HepG2 (cell line): ENCODE results near the gene LDLRAD2. TPM values are rescaled to one million over a fixed set of nuclear protein-coding genes. Genes with fewer than 3 reads are reported as not detected.

Source experiments
- ATAC-seq: fragments of 200-7000 bp; cut with Tn5 transposase; 3 replicates; pipeline ENCODE4 v1.9.1; 2020; ENCODE audit warnings: mild to moderate bottlenecking, moderate library complexity
- BruUV-seq: library from RNA; stranded (reverse); fragments of 400-500 nt; replicated peaks from 2 replicates; lab custom pipeline; 2021; lab: Mats Ljungman, UMichigan
- CTCF ChIA-PET: fragments of 300-600 bp; formaldehyde crosslinking; extraction: SDS; loops from one replicate; lab custom pipeline; 2021; ENCODE audit warnings: low total read pairs, inconsistent platforms, low intra/inter-chr PET ratio; lab: Yijun Ruan, JAX
- POLR2A ChIA-PET: fragments of 350-600 bp; sonication (Branson Sonifier 250); formaldehyde crosslinking; loops from one replicate; lab custom pipeline; 2020; ENCODE audit warnings: antibody characterized with exemption, inconsistent platforms; lab: Yijun Ruan, JAX
- DNase-seq: peaks from one replicate; pipeline ENCODE4 v3.0.0-alpha.2; 2015; ENCODE audit warnings: low spot score
- FAIRE-seq: peaks from 3 replicates; lab custom pipeline; 2011; peaks lifted over from hg19 to GRCh38; lab: Jason Lieb, UNC
- H2AFZ ChIP-seq: one replicate; pipeline ENCODE4 v1.6.1; 2011; ENCODE audit warnings: low read length, inconsistent platforms
- H3K27ac ChIP-seq: fragments of 300-600 bp; 3 replicates; pipeline ENCODE4 v1.8.0; 2011; ENCODE audit warnings: mixed run types, mild to moderate bottlenecking, mixed read lengths, low read length, inconsistent platforms; ENCODE audit not compliant: insufficient read depth; ENCODE audit errors: extremely low read length
- H3K27me3 ChIP-seq, 2 experiments: fragments of 200-600 bp in 1 of 2; 2 replicates in 1 of 2; 3 replicates in 1 of 2; pipeline versions ENCODE4 v1.6.0 to v1.8.0; 2011; ENCODE audit warnings: low read length in 2 of 2, mild to moderate bottlenecking in 2 of 2, moderate library complexity in 2 of 2, inconsistent platforms in 1 of 2; ENCODE audit not compliant: insufficient read depth in 2 of 2, control insufficient read depth in 1 of 2
- H3K36me3 ChIP-seq, 2 experiments: fragments of 200-600 bp in 1 of 2; replicated peaks in 1 of 2; 2 replicates in 1 of 2; 3 replicates in 1 of 2; pipeline versions ENCODE4 v1.5.1 to v1.8.0; 2011; ENCODE audit warnings: low read length in 2 of 2, inconsistent platforms in 1 of 2; ENCODE audit not compliant: insufficient read depth in 2 of 2, control insufficient read depth in 1 of 2
- H3K4me1 ChIP-seq: 2 replicates; pipeline ENCODE4 v1.5.1; 2012; ENCODE audit warnings: low read length, inconsistent platforms; ENCODE audit not compliant: insufficient read depth
- H3K4me2 ChIP-seq: 2 replicates; pipeline ENCODE4 v1.6.0; 2011; ENCODE audit warnings: low read depth, low read length, inconsistent platforms
- H3K4me3 ChIP-seq, 3 experiments: fragments of 200-600 bp in 1 of 3; sonication (generic), shearing (Covaris generic) in 1 of 3; replicated peaks in 1 of 3; 2 replicates each; pipeline ENCODE4 v1.5.1; 2011 to 2016; ENCODE audit warnings: low read length in 3 of 3, inconsistent platforms in 2 of 3, low read depth in 2 of 3, mild to moderate bottlenecking in 2 of 3, control low read depth in 1 of 3, mixed read lengths in 1 of 3; ENCODE audit not compliant: insufficient read depth in 1 of 3
- H3K79me2 ChIP-seq: one replicate; pipeline ENCODE4 v1.6.1; 2011; ENCODE audit warnings: low read length, inconsistent platforms; ENCODE audit not compliant: insufficient read depth
- H3K9ac ChIP-seq: 2 replicates; pipeline ENCODE4 v1.6.0; 2011; ENCODE audit warnings: mild to moderate bottlenecking, low read depth, low read length, inconsistent platforms; ENCODE audit not compliant: insufficient read depth
- H3K9me3 ChIP-seq: 2 replicates; pipeline ENCODE4 v1.5.1; 2012; ENCODE audit warnings: mild to moderate bottlenecking, low read length
- H4K20me1 ChIP-seq: 2 replicates; pipeline ENCODE4 v1.6.0; 2011; ENCODE audit warnings: inconsistent platforms, mild to moderate bottlenecking, low read length, moderate library complexity; ENCODE audit not compliant: insufficient read depth
- AHDC1 ChIP-seq: sonication (generic); formaldehyde crosslinking; IDR thresholded peaks from 2 replicates; pipeline ENCODE4 v1.5.1; 2020; ENCODE audit warnings: mild to moderate bottlenecking, missing genetic modification reagents, borderline replicate concordance
- ARNT ChIP-seq: fragments of 450-650 bp; IDR thresholded peaks from 2 replicates; pipeline ENCODE4 v1.6.1; 2017
- FOXK1 ChIP-seq: sonication (generic); formaldehyde crosslinking; IDR thresholded peaks from 2 replicates; pipeline ENCODE4 v1.4.0; 2020; ENCODE audit warnings: low read depth, missing genetic modification reagents, borderline replicate concordance
- HNRNPUL1 ChIP-seq: fragments of 200-400 bp; formaldehyde crosslinking; IDR thresholded peaks from 2 replicates; pipeline ENCODE4 v1.6.1; 2017; ENCODE audit warnings: low read depth, mild to moderate bottlenecking, low read length, moderate library complexity
- MIER3 ChIP-seq: IDR thresholded peaks from 2 replicates; pipeline ENCODE4 v1.6.1; 2016; ENCODE audit warnings: missing compliant biosample characterization, borderline replicate concordance
- MTF2 ChIP-seq: sonication (generic); formaldehyde crosslinking; IDR thresholded peaks from 2 replicates; pipeline ENCODE4 v1.5.0; 2020; ENCODE audit warnings: missing genetic modification reagents, borderline replicate concordance
- MZF1 ChIP-seq: sonication (generic); formaldehyde crosslinking; IDR thresholded peaks from 2 replicates; pipeline ENCODE4 v1.8.1; 2023; ENCODE audit warnings: mild to moderate bottlenecking, missing genetic modification reagents, borderline replicate concordance
- RBM22 ChIP-seq: fragments of 200-400 bp; formaldehyde crosslinking; optimal IDR thresholded peaks from 2 replicates; pipeline ENCODE3; 2017; ENCODE audit warnings: mild to moderate bottlenecking, low read length, moderate library complexity
- TBX2 ChIP-seq: sonication (generic); formaldehyde crosslinking; IDR thresholded peaks from 2 replicates; pipeline ENCODE4 v1.5.0; 2020; ENCODE audit warnings: missing genetic modification reagents, mild to moderate bottlenecking, borderline replicate concordance
- THAP7 ChIP-seq: sonication (generic); formaldehyde crosslinking; IDR thresholded peaks from 2 replicates; pipeline ENCODE4 v1.8.1; 2023; ENCODE audit warnings: mild to moderate bottlenecking, missing genetic modification reagents
- ZNF136 ChIP-seq: sonication (generic); formaldehyde crosslinking; IDR thresholded peaks from 2 replicates; pipeline ENCODE4 v1.8.1; 2022; ENCODE audit warnings: low read depth, mild to moderate bottlenecking, moderate library complexity, missing genetic modification reagents
- ZNF331 ChIP-seq: sonication (generic); formaldehyde crosslinking; IDR thresholded peaks from 2 replicates; pipeline ENCODE4 v1.4.0; 2020; ENCODE audit warnings: missing genetic modification reagents
- ZNF468 ChIP-seq: sonication (generic); formaldehyde crosslinking; IDR thresholded peaks from 2 replicates; pipeline ENCODE4 v1.8.0; 2022; ENCODE audit warnings: mild to moderate bottlenecking, moderate library complexity, missing genetic modification reagents
- ZNF674 ChIP-seq: sonication (generic); formaldehyde crosslinking; IDR thresholded peaks from 2 replicates; pipeline ENCODE4 v1.5.0; 2020; ENCODE audit warnings: low read depth, mild to moderate bottlenecking, missing genetic modification reagents
- ZNF678 ChIP-seq: sonication (generic); formaldehyde crosslinking; IDR thresholded peaks from 2 replicates; pipeline ENCODE4 v1.4.0; 2020; ENCODE audit warnings: mild to moderate bottlenecking, missing genetic modification reagents
- ZNF841 ChIP-seq: sonication (generic); formaldehyde crosslinking; IDR thresholded peaks from 2 replicates; pipeline ENCODE4 v1.8.1; 2023; ENCODE audit warnings: missing genetic modification reagents, borderline replicate concordance
- WGBS: methylation state at CpG from one replicate; pipeline ENCODE4 v1.1.6; 2017; ENCODE audit warnings: low lambda C conversion rate; 5-methylcytosine and 5-hydroxymethylcytosine counted together
- in situ Hi-C: cut with HindIII; loops from 2 replicates; pipeline ENCODE4 v1.10.0; 2017; ENCODE audit warnings: low pct_unique_long_range_greater_than_20kb; ENCODE audit not compliant: extremely low pct_ligation_motif_present
- intact Hi-C: fragments of 100-400 bp; cut with micrococcal nuclease; formaldehyde crosslinking; loops from one replicate; pipeline ENCODE4 v1.10.0; 2022; ENCODE audit not compliant: unreplicated experiment
- polyA plus RNA-seq, 8 experiments: library from polyadenylated mRNA; depleted of rRNA in 3 of 8; stranded (reverse) in 7 of 8; unstranded in 1 of 8; fragments of >200 nt; fragmentation: Illumina TruSeq in 4 of 8; extraction: Trizol in 4 of 8; gene quantifications; 2 replicates each; pipeline versions ENCODE4 v1.2.1 to v1.2.3, GENCODE V29; 2011 to 2016; ENCODE audit warnings: low read depth in 4 of 8, missing spikeins in 1 of 8, mixed read lengths in 1 of 8; ENCODE audit not compliant: insufficient read depth in 1 of 8
- total RNA-seq, 5 experiments: library from RNA; depleted of rRNA; stranded (reverse); fragments of >200 nt; fragmentation: Illumina TruSeq; extraction: Trizol; gene quantifications; 2 replicates each; pipeline ENCODE4 v1.2.3, GENCODE V29; 2016; ENCODE audit warnings: low read depth in 1 of 5
- TF ChIP-seq, protein P1 (sequence below): sonication (generic); formaldehyde crosslinking; IDR thresholded peaks from 2 replicates; pipeline ENCODE4 v1.4.0; 2020; ENCODE audit warnings: missing genetic modification reagents, borderline replicate concordance

The LDLRAD2 gene
- total and polyA plus RNA-seq, 2 of the 13 experiments (the other 11 are each of a cell fraction or from before 2014, with no cell fraction given) = not detected

DNA sequence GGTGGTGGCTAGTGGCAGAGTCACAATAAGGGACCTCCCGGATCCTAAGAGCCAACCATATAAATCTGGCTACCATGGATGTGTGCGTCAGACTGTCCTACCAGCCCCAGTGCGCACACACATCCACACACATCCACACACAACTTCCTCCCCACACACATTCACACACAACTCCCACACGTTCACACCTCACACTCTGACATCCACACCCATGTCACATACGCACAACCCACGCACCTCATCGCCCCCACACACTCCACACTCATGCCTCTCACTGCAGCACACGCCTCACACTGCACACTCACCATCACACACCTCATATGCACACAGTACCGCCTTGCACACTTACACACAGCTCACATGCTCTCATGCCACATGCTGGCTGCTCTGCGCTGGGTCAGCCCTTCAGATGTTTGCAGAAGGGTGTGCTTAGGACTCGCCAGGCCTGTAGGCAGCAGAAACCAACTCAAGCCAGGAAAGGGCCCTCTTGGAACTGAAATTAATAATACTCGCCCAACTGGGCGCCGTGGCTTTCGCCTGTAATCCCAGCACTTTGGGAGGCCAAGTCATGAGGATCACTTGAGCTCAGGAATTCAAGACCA lies 3.0 kb downstream of the LDLRAD2 start:
- Histone ChIP-seq H3K27ac (no peak overlapping the region), H3K79me2 (no peaks in the 10 kb centered on the region), H2AFZ (no peak overlapping the region), H3K4me2 (no peak overlapping the region), H3K4me1 (peaks cover 27% of the 10 kb centered on the region), H4K20me1 (no peaks in the 10 kb centered on the region), H3K9ac (no peak overlapping the region), H3K4me3 (no peak overlapping the region), H3K27me3 (peaks cover 0 to 11% of the 10 kb centered on the region in 2 experiments; a peak in 3 of 5 replicates), H3K36me3 (no peaks in the 10 kb centered on the region), H3K9me3 (no peaks in the 10 kb centered on the region)
- 61% methylated on average over 15 of the region's 15 CpGs for WGBS
- ATAC-seq (no peak; the same call in 2 of the 3 replicates), FAIRE-seq (no peak), DNase-seq (no peak)
- POLR2A ChIA-PET = no interaction called here
- no peak for TF ChIP-seq FOXK1 (CRISPR knock-in tag)
- TF ChIP-seq TBX2 = no peak
- no peak for TF ChIP-seq ZNF841 (CRISPR knock-in tag)
- TF ChIP-seq RBM22 = no peak
- no peak for TF ChIP-seq ZNF331 (CRISPR knock-in tag)
- TF ChIP-seq THAP7 = no peak
- TF ChIP-seq ZNF678 (CRISPR knock-in tag) = no peak
- TF ChIP-seq AHDC1 = no peak
- no peak for TF ChIP-seq HNRNPUL1
- TF ChIP-seq, protein P1, sequence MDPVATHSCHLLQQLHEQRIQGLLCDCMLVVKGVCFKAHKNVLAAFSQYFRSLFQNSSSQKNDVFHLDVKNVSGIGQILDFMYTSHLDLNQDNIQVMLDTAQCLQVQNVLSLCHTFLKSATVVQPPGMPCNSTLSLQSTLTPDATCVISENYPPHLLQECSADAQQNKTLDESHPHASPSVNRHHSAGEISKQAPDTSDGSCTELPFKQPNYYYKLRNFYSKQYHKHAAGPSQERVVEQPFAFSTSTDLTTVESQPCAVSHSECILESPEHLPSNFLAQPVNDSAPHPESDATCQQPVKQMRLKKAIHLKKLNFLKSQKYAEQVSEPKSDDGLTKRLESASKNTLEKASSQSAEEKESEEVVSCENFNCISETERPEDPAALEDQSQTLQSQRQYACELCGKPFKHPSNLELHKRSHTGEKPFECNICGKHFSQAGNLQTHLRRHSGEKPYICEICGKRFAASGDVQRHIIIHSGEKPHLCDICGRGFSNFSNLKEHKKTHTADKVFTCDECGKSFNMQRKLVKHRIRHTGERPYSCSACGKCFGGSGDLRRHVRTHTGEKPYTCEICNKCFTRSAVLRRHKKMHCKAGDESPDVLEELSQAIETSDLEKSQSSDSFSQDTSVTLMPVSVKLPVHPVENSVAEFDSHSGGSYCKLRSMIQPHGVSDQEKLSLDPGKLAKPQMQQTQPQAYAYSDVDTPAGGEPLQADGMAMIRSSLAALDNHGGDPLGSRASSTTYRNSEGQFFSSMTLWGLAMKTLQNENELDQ = no peak
- TF ChIP-seq ZNF674 (CRISPR knock-in tag) = no peak
- no peak for TF ChIP-seq MTF2 (CRISPR knock-in tag)
- no peak for TF ChIP-seq ZNF136
- no peak for TF ChIP-seq MZF1 (CRISPR knock-in tag)
- no peak for TF ChIP-seq ARNT
- no peak for TF ChIP-seq ZNF468 (CRISPR knock-in tag)
- TF ChIP-seq MIER3 (CRISPR knock-in tag) = no peak
- CTCF ChIA-PET = no interaction called here
- in situ Hi-C loops = no loop called here
- no TSS peak for BruUV-seq
- intact Hi-C loops = no loop called here
